ENCODE data around the gene BICRA. TPM values are rescaled to one million over a fixed set of nuclear protein-coding genes. Genes with fewer than 3 reads are reported as not detected.
"Not testable (repeated sequence)": the region's sequence is repeated elsewhere in the genome, so short reads cannot be mapped to it uniquely, and the experiment has no call there.

BICRA gene
- total RNA-seq, 1 donor from 2014 or later = 55.5 TPM

- peak; percentile 76 for TF ChIP-seq CTCF (IDR thresholded peaks at IDR 0.05; ENCODE audit: partially characterized antibody, unreplicated experiment)
- H3K27ac Mint-ChIP-seq (ENCODE audit: unreplicated experiment) = no peak overlapping the region
- no peaks in the 10 kb centered on the region for H3K4me1 Mint-ChIP-seq (ENCODE audit: low read depth, unreplicated experiment)
- H3K4me3 Mint-ChIP-seq (ENCODE audit: unreplicated experiment) = no peak overlapping the region
- H3K9me3 Mint-ChIP-seq (ENCODE audit: unreplicated experiment) = peaks cover 6% of the 10 kb centered on the region
- peaks cover 10% of the 10 kb centered on the region for H3K27me3 Mint-ChIP-seq (ENCODE audit: unreplicated experiment)
- H3K36me3 Mint-ChIP-seq (ENCODE audit: unreplicated experiment) = peaks cover 5% of the 10 kb centered on the region
- peak; percentile 80 for DNase-seq
Observed at GRCh38 chr19:47707135-47707925, 98.4 kb downstream of the BICRA start.

- Mint-ChIP-seq H3K4me1 (ENCODE audit: low read depth, unreplicated experiment) (no peaks in the 10 kb centered on the region), H3K4me3 (ENCODE audit: unreplicated experiment) (no peak overlapping the region), H3K27ac (ENCODE audit: unreplicated experiment) (no peak overlapping the region), H3K36me3 (ENCODE audit: unreplicated experiment) (peaks cover 7% of the 10 kb centered on the region), H3K9me3 (ENCODE audit: unreplicated experiment) (peaks cover 8% of the 10 kb centered on the region), H3K27me3 (ENCODE audit: unreplicated experiment) (peaks cover 13% of the 10 kb centered on the region)
- DNase-seq = no peak
- no peak for TF ChIP-seq CTCF (IDR thresholded peaks at IDR 0.05; ENCODE audit: partially characterized antibody, unreplicated experiment)
Observed at GRCh38 chr19:47711652-47712242, 102.8 kb downstream of the BICRA start.

GRCh38 chr19:47713046-47714021 lies 104.4 kb downstream of the BICRA start, which contains the start of gene EHD2:
TSS of gene EHD2 (plus strand) at chr19:47713422. CDS start at chr19:47716613, 3,191 bp downstream.
- DNase-seq = peak; percentile 65
- TF ChIP-seq CTCF (IDR thresholded peaks at IDR 0.05; ENCODE audit: partially characterized antibody, unreplicated experiment) = peak; percentile 96
- no peaks in the 10 kb centered on the region for H3K4me1 Mint-ChIP-seq (ENCODE audit: low read depth, unreplicated experiment)
- peak within 1 kb of the TSS; percentile 41 for H3K27ac Mint-ChIP-seq (ENCODE audit: unreplicated experiment)
- H3K9me3 Mint-ChIP-seq (ENCODE audit: unreplicated experiment) = peaks cover 9% of the 10 kb centered on the region
- peaks cover 7% of the 10 kb centered on the region for H3K36me3 Mint-ChIP-seq (ENCODE audit: unreplicated experiment)
- peaks cover 17% of the 10 kb centered on the region for H3K27me3 Mint-ChIP-seq (ENCODE audit: unreplicated experiment)
- H3K4me3 Mint-ChIP-seq (ENCODE audit: unreplicated experiment) = peak within 1 kb of the TSS; percentile 57

GRCh38 chr19:47714339-47714738 lies 105.4 kb downstream of the BICRA start:
- Mint-ChIP-seq H3K36me3 (ENCODE audit: unreplicated experiment) (peaks cover 7% of the 10 kb centered on the region), H3K27me3 (ENCODE audit: unreplicated experiment) (peaks cover 17% of the 10 kb centered on the region), H3K27ac (ENCODE audit: unreplicated experiment) (no peak overlapping the region), H3K4me1 (ENCODE audit: low read depth, unreplicated experiment) (peaks cover 3% of the 10 kb centered on the region), H3K9me3 (ENCODE audit: unreplicated experiment) (peaks cover 10% of the 10 kb centered on the region), H3K4me3 (ENCODE audit: unreplicated experiment) (no peak overlapping the region)
- TF ChIP-seq CTCF (IDR thresholded peaks at IDR 0.05; ENCODE audit: partially characterized antibody, unreplicated experiment) = no peak
- no peak for DNase-seq

- peaks cover 17% of the 10 kb centered on the region for H3K27me3 Mint-ChIP-seq (ENCODE audit: unreplicated experiment)
- not testable (repeated sequence) for H3K27ac Mint-ChIP-seq (ENCODE audit: unreplicated experiment); H3K4me1 Mint-ChIP-seq (ENCODE audit: low read depth, unreplicated experiment); H3K36me3 Mint-ChIP-seq (ENCODE audit: unreplicated experiment); DNase-seq; H3K4me3 Mint-ChIP-seq (ENCODE audit: unreplicated experiment)
- H3K9me3 Mint-ChIP-seq (ENCODE audit: unreplicated experiment) = peaks cover 11% of the 10 kb centered on the region
Observed at GRCh38 chr19:47714855-47715254, 105.9 kb downstream of the BICRA start.
